ENCODE results near the gene FSD2.
A peak's percentile ranks its signal among the peaks of the same experiment; 100 is the strongest.

Gene FSD2, protein sequence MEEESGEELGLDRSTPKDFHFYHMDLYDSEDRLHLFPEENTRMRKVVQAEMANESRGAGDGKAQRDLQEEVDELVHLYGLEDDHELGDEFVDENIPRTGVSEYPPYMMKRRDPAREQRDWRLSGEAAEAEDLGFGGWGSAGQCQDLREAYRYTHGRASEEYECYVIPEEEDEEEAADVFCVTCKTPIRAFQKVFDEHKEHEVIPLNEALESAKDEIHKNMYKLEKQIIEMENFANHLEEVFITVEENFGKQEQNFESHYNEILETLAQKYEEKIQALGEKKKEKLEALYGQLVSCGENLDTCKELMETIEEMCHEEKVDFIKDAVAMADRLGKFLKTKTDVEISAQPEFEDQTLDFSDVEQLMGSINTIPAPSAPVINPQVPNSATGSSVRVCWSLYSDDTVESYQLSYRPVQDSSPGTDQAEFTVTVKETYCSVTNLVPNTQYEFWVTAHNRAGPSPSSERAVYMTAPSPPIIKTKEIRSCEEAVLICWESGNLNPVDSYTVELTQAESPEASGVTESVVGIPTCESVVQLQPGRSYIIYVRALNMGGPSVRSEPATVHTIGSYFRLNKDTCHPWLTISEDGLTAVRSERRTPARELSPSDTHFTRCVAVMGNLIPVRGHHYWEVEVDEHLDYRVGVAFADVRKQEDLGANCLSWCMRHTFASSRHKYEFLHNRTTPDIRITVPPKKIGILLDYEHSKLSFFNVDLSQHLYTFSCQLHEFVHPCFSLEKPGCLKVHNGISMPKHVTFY

DNA sequence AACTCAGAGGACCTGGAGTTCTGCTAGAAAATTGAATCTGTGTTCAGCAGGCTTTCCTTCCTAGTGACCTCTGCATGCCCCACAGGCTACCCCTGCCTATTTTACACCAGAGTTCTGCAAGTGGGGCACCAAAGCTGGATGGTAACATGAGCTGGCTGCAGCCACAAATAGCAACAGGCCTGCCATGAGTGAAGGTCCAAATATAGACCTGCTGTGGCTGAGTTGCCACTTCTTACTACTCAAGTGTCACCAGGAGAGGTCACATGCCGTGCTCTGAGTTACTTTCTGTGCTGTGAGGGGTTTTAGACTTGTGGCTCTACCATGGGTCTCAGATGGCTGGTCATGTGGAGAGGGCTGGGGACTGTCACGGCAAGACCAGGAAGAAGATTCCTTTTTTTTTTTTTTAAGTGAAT lies at the start of gene FSD2:
TSS of gene FSD2 (minus strand) at position 76 of the 413 bp plus-strand sequence. CDS start 18,679 bp downstream, outside the sequence.
- DNase-seq, result no peak

DNA sequence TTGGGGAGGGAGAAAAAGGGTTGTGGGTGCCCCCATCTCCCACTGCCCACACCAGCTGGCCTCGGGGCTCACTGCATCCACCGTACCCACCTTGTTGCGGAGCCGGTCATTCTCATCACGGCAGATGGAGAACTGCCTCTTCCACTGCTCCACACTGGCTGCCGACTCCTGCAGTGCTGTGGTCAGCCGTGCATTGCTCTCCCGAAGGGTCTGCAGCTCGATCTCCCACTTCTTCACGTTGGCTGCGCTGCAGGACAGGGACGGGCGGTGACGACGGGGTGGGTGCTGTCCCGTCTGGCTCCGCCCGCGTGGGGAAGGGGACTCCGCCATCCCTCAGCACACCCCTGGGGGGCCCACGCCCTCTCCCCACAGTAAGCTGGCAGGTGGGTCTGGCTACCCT lies 48.7 kb upstream of the FSD2 start:
- no peak for DNase-seq

DNA sequence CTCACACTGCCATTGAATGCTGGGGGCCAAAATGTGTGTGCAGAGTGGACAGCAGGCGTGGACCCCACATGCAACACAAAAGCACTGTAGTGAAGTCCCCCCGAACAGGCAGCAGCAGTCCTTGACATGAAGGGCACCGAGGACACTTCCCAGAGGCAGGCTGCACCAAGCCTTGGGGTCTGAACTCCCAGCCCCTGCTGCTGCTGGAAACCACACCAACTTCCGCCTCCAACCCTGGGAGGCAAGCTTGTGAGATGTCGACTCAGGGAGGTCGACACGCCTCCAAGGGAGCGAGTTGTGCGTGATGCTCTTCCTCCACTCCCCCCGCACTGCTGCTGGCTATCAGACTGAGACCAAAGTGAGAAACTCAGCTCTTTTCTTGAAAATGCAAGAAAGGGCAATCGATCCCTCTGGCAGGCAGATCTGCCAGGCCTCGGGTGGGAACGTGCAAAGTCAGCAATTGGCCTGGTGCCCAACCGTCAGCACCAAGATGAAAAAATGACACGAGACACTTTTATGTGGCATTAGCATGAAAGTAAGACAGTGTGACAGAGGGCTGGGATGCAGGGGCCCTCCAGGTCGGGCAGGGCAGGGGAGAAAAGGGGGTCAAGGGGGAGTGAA lies 47.2 kb upstream of the FSD2 start:
- no peak for DNase-seq

DNA sequence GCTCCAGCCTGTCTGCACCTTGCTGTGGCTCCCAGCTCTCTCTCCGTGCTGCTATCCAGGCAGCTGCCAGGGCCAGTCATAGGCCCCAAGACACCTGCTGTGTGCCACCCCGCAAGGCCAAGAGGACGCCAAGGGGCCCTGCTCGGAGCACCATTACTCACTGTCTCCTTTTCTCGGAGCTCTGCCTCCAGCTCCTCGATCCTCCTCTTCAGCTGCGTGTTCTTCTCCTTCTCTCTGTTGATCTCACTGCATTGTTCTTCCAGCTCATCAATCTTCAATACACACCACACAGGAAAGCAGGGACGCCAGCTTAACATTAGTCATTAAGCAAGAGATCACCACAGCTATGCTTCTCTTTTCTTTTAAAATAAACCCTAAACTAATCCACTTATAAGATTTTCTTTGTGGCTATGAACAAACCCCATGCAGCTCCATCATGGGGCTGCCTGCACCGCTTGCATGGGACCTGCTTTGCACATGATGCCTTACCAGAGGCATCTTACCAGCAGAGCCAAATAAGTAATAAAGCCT lies 46.2 kb upstream of the FSD2 start:
- DNase-seq, result no peak

DNA sequence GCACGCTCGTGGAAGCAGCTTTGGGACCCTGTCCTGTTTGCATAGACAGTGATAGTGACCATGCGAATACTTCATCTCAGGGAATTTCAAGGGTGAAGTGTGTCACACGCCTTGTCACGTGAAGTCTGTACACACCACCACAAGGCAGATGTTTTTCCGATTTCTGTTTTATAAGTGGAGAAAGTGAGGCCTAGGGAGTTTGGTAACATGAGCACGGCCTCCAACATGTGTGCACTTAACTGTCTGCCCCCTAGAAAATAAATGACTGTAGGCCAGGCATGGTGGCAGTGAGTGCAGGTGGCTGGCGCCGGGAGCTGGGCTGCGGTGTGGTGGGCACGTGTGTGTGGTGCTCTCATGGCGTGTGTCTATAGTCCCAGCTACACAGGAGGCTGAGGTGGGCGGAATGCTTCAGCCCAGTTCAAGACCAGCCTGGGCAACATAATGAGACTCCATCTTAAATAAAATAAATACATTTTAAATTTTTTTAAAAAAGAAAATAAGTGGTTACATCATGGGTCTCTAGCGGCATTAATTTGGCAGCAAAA lies 45.5 kb upstream of the FSD2 start:
- DNase-seq, result no peak

DNA sequence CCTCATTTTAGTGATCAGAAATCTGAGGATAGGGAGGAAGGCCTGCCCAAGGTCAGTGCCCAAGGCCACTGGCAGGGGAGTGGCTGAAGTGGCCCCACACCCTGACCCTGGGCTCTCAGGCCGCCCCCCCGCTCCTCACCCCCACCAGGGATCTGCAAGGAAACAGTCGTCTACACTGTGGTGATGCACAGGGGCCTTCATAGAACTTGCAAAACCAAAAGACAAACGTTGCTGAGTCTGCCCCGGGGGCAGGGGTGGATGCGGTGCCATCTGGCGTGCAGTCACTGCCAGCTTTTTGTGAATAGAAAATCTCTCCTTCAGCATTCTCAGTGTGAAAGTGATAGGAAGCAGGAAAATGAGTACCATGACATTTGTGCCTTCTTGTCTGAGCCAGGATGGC lies 44.9 kb upstream of the FSD2 start:
- DNase-seq, result no peak

DNA sequence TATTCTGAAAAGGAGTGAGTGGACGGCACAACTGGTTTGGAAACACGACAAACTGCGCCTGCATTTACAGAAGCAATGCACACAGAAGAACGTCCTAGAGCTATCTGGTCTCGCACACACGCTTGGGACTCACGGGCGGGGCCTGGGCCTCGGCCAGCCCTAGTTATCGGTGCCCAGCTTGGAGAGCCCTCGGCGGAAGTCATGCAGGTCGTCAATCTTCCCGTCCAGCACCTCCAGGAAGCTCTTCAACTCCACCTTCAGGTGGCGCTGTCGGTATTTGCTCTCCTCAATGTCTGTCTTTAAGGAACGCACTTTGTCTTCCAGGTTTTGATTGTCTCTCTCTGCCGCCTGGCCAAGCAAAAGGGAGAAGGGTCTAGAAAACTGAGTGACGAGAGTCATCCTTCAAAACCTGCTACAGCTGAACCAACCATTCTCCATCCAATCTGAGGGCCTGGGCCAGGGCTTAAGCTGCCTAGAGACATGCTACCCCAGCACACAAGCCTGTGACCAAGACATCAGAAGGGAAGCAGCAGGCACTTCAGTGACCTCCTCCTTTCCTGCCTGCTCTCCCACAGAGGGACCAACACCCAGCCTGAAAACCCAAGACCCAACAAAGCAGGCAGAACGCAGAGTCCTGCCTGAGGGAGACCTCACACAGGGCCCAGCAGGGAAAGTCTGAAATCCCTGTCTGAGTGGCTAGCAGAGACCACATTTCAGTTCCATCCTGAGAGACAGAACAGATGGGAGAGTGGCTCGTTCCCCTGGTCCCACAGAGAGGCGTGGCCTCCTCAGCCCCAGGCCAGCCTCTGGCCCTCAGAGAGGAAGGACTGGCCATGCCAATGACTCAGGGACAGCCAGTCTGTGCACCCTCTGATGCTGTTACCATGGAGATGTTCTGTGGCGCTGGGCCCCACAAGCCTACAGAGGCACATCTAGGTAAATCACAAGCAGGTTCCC lies 44.0 kb upstream of the FSD2 start:
- DNase-seq, result peak; percentile 59

DNA sequence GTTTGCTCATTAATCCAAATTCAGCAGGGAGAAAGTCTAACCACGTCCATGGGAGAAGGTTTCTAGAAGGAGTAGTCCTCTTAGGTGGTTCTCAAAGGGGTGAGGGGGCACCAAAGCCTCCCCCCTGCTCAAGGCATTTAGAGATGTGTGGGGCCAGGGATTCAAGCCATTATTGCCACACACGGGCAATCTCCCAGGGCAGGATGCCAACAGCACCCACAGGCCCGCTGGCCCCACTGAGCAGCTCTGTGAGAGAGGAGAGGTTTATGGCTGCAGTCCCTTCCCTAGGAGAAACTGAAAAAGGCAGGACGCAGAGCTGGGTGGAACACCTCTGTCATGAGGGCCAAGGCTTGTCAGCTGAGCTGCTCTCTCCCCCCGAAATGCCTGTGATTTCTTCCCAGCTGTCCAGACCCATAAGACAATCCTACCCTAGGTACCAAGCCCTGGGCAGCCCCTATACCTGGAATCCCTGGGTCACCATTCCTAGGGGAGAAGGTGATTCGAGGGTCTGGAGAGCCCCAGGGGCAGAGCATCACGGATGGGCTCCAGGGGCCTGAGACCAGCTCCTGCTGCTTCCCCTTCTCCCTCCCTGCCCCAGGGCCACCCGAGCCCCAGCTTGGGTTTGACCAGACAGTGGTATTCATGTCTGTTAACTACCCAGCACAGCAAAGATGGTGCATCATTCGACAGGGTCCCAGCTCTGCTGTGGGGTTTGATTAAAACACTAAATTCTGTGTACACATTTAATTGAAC lies 42.5 kb upstream of the FSD2 start:
- no peak for DNase-seq

DNA sequence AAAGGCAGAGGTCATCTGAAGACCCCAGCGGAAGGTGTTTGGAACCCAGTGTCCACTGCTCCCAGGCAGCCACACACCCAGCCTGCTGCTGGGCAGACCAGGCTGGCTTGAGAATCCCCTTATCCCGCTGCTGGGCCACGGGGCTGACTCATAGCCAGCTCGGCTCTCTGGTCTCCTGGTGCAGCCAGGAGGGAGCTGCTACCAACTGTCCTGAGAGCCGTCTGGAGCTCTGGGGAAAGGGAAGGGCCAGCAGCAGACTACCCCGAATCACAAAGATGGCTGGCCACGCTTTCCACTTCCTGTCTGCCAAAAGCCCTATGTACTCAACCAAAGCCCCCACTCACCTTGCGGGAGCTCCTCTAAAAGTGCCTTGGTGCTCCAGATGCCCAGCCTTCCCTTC lies 41.8 kb upstream of the FSD2 start:
- no peak for DNase-seq

DNA sequence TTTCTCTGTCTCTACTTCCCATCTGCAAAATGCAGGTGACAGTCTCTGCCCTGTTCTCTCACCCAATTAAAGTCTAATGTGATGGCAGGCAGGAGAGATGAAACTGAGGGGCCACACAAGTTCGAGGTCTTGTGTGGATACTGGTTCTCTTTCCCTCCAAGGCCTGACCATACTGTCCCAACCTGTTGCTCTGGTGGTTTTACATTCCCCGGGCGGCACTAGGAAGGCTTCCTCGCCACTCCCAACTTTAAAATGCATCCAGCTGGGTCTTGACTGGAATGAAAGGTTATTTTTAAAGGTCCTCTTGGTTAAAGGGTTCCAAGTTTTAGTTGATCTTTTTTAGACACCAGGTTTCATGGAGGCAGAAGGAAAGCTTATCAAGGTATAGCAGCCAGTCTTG lies 40.8 kb upstream of the FSD2 start:
- DNase-seq, result no peak

DNA sequence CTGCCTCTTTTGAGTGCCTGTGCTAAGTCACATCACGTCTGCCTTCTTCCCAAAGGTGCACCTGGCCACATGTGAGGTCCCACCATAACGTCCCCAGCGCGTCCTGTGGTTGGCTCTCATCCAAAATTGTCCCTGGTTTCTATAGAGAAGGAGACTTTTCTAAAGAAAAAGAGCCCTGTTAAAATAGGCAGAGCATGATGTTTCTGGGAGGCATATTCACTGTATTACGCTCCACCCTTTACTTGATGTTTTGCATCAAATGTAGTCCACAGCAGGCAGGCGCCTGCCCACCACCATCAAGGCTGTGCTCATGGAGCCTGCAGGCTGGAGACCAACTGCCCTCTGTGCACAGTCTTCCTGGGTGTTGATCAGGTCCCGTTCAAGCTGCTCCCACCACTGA lies 39.8 kb upstream of the FSD2 start:
- DNase-seq, result no peak

DNA sequence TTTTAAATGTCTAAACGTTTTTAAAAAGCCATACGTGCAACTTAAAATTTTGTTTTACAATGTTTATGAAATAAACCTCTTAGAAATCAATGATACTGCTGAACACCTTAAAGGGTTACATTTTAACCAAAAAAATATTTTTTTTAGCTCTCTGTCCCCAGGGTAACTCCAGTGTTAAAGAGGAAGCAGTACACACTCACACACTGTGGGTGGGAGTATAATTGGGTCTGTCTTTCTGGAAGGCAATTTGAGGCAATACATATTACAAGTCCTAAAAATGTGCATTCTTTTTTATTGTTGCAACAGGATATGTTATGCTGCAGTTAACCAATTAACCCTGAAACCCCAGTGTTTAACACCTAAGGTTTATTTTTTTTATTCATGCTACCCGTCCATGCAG lies 37.7 kb upstream of the FSD2 start:
- DNase-seq, result no peak

DNA sequence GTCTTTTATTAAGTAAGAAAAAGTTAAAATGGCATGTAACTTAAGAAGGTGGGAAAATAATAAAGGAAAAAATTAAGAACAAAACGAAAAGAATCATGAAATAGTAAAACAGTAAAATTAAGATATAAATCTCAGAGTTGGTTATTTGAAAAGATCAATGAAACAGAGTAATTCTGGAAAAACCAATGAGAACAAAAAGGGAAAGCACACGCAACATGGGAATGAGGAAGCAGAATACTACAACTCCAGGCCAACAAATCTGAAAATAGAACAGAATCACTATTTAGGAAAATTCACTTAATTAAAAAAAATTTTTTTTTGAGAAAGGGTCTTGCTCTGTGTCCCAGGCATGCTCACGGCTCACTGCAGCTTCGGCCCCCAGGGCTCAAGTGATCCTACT lies 34.3 kb upstream of the FSD2 start:
- no peak for DNase-seq

DNA sequence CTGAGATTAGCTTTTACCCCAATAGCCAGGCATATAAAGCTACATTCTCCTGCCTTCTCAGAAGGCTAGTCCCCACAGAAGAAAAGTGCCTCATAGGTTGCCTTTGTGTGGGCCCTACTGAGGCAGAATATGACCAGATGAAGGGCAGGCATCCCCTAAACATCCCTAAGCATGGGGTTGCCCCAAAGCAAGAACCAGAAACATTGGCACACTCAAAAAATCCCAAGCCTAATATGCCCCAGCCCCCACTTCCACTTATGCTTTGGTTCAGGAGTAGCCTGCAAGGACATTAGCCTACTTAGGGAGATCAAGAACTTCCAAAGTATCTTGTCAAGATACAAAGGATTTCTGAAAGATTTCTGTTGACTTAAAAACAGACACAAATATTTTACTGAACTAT lies 33.3 kb upstream of the FSD2 start:
- DNase-seq, result no peak

DNA sequence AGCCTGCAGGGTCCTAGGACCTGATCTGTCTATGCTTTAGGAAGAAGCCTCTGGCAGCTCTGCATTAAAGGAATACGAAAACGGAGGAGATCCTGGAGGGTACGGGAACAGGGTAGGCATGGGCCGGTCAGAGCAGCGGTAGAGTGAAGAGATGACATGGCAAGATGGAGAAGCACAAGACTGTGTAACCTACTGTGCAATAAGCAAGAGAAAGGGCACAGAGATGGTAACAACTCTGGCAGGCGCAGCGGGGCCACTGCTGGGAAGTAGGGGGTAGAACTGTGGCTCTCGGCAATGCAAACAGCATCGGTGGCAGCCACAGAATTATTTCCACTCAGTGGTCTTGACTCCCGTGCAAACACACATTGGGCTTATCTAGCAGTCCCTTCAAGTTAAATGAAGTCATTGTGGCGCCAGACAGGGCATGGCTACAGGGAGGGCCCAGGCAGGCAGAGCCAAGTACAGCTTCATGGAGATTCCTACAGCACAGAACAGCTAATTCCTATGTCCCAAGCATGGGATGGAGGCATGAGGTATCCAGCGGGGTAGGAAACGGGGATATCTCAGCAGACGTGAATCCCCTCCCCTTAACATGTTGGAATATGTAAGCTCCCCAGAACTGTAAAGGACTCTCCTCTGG lies 32.3 kb upstream of the FSD2 start:
- no peak for DNase-seq

DNA sequence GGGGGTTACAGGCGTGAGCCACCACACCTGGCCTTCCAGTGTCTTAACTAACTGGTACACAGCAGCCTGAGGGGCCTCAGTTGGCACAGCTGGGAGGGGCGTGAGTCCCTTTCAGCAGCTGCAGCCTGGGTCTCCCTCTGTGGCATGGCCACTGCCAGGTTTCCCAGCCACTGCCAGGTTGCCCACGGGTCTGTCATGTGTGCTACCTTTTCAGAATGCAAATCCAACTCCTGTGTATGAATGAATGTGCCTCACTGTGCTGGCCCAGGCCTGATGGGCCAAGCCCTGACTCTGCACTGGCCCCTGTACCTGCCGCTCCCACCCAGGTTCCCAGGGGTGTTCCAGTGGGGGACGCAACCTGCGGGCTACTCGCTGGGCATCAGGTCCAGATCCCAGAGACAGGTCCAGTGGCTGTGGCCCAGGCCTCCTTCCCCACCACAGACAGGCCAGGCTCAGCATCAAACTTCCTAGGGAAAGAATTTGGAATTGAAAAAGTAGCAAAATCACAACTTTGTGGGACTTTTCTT lies 29.6 kb upstream of the FSD2 start:
- DNase-seq, result no peak

DNA sequence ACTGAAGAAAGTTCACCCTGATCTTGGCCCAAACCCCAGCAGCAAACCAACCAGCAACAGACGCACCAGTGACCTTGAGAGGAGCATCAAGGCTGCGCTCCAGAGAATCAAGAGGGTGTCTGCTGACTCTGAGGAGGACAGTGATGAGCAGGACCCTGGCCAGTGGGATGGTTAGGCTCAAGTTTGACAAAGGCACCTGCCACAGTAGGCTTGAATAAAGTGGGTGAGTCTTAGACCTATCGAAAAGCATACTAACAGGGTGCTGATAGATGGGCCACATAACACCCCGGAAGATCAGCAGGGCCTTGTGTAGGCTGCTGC lies 27.5 kb upstream of the FSD2 start:
- no peak for DNase-seq

DNA sequence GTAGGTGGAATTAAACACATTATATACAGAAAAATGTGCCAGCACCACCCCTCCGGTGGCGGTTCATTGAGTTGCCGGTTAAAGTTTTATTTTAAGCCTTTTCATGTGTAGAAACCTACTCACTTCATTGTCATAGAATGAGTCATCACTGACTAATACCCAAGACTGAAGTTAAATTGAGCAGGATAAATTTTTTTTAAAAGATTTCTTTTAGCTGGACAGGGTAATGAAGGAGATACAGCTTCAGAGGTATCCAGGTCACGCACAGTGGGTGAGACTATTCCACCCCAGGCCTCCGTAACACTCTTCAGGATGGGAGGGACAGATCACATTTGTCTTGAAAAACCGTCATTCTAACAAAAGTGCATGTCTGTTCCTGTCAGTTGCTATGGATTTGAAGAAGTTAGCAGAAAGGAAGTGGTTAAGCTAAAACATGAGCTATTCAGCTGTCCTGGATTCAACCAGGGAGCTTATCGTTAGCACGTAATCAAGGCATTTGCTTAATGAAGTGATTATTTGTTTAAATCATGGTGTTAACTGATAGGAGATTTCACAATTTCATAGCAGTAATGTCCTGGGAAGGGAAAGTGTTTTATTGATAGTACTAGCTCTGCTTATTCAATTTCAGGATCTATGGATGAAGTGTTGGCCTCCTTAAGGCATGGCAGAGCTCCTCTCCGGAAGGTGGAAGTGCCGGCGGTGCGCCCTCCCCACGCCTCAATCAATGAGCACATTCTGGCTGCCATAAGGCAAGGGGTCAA lies 26.9 kb upstream of the FSD2 start:
- DNase-seq, result peak; percentile 82

DNA sequence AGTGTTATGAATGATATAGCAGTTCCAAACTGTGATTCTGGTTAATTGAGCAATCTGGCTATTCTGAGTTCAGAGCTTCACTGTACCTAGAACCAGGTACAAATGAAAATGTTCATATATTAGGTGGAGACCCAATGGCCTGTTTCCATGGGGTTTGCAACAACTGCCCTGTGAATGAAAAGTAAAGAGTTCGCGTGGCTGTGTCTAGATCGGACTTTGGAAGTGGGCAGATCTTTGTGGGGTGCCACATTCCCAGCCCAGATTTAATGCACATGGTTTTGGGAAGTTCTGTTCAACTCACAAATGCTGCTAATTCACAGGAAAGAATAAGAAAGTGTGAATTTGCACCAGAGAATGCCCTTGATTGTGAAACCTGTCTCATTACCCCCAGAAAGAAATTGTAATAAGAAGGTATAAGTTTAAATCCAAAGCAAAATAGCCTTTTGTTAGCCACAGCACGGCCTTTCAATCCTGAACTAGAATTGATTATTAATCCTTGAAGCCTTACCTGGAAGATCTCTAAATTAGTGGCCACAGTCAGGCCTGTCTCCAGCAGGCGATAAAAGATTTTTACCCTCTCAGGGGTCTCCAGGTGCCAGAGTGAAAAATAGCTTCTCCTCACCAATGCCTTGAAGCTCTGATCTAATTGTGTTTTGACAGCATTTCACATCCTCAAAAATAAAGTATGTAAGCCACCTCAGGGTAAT lies 26.2 kb upstream of the FSD2 start:
- DNase-seq, result no peak
